ENCODE measurements around the gene PRR20G. TPM values are rescaled to one million over a fixed set of nuclear protein-coding genes. Genes with fewer than 3 reads are reported as not detected.

Gene PRR20G
- total RNA-seq, 1 donor from 2014 or later: not detected

DNA sequence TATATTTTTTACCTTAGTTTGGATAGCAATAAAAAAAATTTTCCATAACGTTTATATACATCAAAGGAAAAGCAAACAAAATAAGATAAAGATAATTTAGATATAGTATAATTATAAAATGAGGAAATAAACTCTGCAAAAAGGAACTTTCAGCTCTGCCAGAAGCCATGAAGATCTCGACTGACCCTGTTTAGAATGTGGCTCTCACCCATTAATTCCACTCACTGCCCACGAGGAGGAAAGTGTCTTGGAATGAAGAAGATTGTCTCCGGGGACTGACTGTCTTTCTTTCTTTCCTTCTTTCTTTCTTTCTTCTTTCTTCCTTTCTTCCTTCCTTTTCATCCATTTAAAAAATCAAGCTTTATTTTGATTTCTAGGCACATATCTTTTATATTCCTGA is 20.1 kb upstream of the PRR20G start:
- Mint-ChIP-seq H3K4me3 (ENCODE audit: unreplicated experiment) (no peak overlapping the region), H3K36me3 (ENCODE audit: unreplicated experiment) (peaks cover 13% of the 10 kb centered on the region), H3K27ac (ENCODE audit: unreplicated experiment) (no peak overlapping the region), H3K9me3 (ENCODE audit: unreplicated experiment) (peaks cover 3% of the 10 kb centered on the region), H3K27me3 (ENCODE audit: unreplicated experiment) (peaks cover 2% of the 10 kb centered on the region), H3K4me1 (ENCODE audit: low read depth, unreplicated experiment) (no peaks in the 10 kb centered on the region)
- TF ChIP-seq, protein P1, sequence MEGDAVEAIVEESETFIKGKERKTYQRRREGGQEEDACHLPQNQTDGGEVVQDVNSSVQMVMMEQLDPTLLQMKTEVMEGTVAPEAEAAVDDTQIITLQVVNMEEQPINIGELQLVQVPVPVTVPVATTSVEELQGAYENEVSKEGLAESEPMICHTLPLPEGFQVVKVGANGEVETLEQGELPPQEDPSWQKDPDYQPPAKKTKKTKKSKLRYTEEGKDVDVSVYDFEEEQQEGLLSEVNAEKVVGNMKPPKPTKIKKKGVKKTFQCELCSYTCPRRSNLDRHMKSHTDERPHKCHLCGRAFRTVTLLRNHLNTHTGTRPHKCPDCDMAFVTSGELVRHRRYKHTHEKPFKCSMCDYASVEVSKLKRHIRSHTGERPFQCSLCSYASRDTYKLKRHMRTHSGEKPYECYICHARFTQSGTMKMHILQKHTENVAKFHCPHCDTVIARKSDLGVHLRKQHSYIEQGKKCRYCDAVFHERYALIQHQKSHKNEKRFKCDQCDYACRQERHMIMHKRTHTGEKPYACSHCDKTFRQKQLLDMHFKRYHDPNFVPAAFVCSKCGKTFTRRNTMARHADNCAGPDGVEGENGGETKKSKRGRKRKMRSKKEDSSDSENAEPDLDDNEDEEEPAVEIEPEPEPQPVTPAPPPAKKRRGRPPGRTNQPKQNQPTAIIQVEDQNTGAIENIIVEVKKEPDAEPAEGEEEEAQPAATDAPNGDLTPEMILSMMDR (IDR thresholded peaks at IDR 0.05; ENCODE audit: partially characterized antibody, unreplicated experiment): no peak
- no peak for DNase-seq

DNA sequence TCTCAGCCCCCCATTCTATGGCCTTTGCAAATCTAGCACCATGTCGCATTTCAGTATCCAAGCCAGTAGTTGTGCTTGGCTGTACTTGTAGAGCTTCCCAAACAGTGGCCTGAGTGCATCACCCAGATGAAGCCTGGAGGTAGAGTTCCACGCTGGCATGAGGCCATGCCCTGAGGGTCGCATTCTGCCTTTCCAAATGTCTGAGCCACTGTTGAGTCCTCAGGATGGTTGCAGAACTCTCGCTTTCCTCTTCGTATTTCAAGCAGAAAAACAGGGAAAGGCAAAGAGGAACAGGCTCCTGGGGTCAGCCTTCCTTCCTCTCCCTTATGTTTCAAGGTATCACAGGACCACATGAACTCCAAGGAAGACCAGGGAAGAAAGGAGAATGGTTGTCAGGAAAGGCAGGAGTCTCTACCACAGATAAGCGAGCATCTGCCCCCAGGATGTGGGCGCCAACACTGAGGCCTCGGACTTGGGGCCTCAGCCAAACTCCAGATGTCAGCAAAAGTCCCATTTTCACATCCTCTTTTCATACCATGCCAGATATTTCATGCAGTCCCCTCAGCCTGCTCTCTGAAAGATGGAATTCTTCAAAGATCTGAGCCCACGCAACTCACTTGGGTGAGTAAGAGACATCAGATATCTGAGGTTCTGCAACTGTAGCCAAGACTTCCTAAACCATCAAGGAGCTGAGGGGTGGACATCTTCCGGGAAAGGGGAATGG is 19.4 kb upstream of the PRR20G start:
- Mint-ChIP-seq H3K4me1 (ENCODE audit: low read depth, unreplicated experiment) (no peaks in the 10 kb centered on the region), H3K27me3 (ENCODE audit: unreplicated experiment) (peaks cover 2% of the 10 kb centered on the region), H3K27ac (ENCODE audit: unreplicated experiment) (no peak overlapping the region), H3K9me3 (ENCODE audit: unreplicated experiment) (peaks cover 3% of the 10 kb centered on the region), H3K36me3 (ENCODE audit: unreplicated experiment) (peaks cover 13% of the 10 kb centered on the region), H3K4me3 (ENCODE audit: unreplicated experiment) (no peak overlapping the region)
- no peak for DNase-seq
- TF ChIP-seq, protein P1 (IDR thresholded peaks at IDR 0.05; ENCODE audit: partially characterized antibody, unreplicated experiment): no peak

DNA sequence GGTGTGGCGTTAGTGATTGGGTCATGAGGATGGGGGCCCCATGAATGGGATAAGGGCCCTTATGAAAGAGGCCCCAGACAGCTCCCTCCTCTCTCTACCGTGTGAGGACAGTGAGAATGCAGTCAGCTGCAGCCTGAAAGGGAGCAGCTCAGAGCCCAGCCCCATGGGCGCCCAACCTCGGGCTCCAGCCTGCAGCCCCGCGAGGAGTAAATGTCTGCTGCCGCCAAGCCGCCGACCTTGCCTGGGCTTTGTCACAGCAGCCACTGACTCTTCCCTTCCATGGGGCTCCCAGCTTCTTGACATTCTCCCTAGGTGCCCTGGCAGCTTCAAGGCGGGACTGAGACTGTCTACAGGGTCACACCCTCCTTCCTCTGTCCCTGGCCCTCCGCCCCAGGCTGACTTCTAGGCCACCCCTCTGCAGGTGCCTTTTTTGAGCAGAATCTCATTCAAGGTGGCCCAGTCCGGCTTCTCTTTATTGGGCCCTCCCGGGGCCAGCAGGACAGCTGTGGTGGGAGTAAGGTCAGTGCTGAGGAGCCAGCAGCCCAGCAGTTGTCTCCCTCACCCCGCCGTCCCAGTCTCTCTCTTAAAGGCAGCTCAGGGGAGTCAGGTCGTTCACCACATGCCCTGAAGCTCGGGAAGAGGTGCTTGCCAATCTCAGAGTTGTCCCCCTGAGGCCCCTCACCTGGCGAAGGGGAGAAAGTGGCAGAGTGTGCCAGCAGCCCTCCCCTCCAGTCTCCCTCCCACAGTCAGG is 18.7 kb upstream of the PRR20G start:
- Mint-ChIP-seq H3K9me3 (ENCODE audit: unreplicated experiment) (peaks cover 3% of the 10 kb centered on the region), H3K4me3 (ENCODE audit: unreplicated experiment) (no peak overlapping the region), H3K4me1 (ENCODE audit: low read depth, unreplicated experiment) (no peaks in the 10 kb centered on the region), H3K27ac (ENCODE audit: unreplicated experiment) (no peak overlapping the region), H3K36me3 (ENCODE audit: unreplicated experiment) (peaks cover 13% of the 10 kb centered on the region), H3K27me3 (ENCODE audit: unreplicated experiment) (peaks cover 2% of the 10 kb centered on the region)
- no peak for DNase-seq
- TF ChIP-seq, protein P1 (IDR thresholded peaks at IDR 0.05; ENCODE audit: partially characterized antibody, unreplicated experiment): no peak

DNA sequence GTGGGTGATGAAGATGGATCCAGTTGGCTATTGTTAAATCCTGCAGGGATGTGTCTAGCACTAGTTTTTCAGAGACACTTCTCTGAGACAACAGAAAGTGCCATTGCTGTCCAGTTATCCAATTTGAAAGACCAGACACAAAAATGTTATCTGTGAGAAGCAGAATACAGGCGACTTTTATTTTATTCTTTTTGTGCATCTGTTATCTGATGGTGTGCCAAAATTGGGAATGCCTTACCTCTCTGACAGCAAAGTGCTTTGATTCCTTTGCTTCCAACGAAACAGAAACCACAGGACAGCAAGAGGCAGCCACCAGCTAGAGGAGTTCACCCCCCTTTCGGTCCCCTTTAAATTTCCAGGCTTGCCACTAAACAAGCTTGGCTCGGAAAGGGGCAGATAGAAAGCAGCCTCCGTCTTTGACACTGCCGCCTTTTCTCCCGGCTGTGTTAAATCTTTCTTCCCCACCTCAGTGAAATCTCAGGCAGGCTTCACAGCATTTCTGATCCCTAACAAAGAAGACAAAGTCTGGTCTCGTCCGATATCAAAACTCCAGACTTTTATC is 17.7 kb upstream of the PRR20G start:
- peaks cover 13% of the 10 kb centered on the region for H3K36me3 Mint-ChIP-seq (ENCODE audit: unreplicated experiment)
- no peak for DNase-seq
- H3K9me3 Mint-ChIP-seq (ENCODE audit: unreplicated experiment): peaks cover 3% of the 10 kb centered on the region
- peaks cover 2% of the 10 kb centered on the region for H3K27me3 Mint-ChIP-seq (ENCODE audit: unreplicated experiment)
- TF ChIP-seq, protein P1 (IDR thresholded peaks at IDR 0.05; ENCODE audit: partially characterized antibody, unreplicated experiment): no peak
- H3K4me1 Mint-ChIP-seq (ENCODE audit: low read depth, unreplicated experiment): no peaks in the 10 kb centered on the region
- H3K4me3 Mint-ChIP-seq (ENCODE audit: unreplicated experiment): no peak overlapping the region
- no peak overlapping the region for H3K27ac Mint-ChIP-seq (ENCODE audit: unreplicated experiment)

All from glutamatergic neuron (in vitro differentiated cells).